Heart left ventricle (tissue), 13 donors: ENCODE measurements around the gene KIF13A.

Experiments
- CTCF ChIP-seq, 12 donors: fragments of 200-600 bp; sonication (generic) in 4 of 12; IDR thresholded peaks; one replicate each; pipeline versions ENCODE4 v1.5.0 to v1.8.0; 2018 to 2022; ENCODE audit warnings: antibody characterized with exemption in 12 of 12, mild to moderate bottlenecking in 5 of 12
- POLR2A ChIP-seq, 2 donors: fragments of 450-650 bp; IDR thresholded peaks; one replicate each; pipeline ENCODE4 v1.6.1; 2017; ENCODE audit warnings: antibody characterized with exemption in 2 of 2, mild to moderate bottlenecking in 2 of 2, moderate library complexity in 2 of 2
- donor health status: ischemic (EF 13 %, LVEDD 7.1; RV severe dilation, severe dysfunction).
- donor health status: DM: no; HTN: yes; CAD: no.
- donor health status: DM: no; HTN: no; CAD: no.
- donor health status: ischemic (EF 25% LVEDD 6.9; RV normal size, moderate dysfunction).
- donor health status: ischemic (EF 25% LVEDD 5.7; RV mildly dilated, moderate dysfunction).
- donor health status: ischemic (EF 35%, LVEDD 5.7; RV mildly dilated, moderate dysfunction).
- donor health status: nonischemic (EF 11% LVEDD 7.7; RV severe dilation, severe dysfunction).
- donor health status: DM: yes; HTN: yes; CAD: no.
- donor health status: PGD.
- donor health status: ischemic (EF 29% LVEDD 5.4; RV normal size, mild dysfunction).
- donor health status: nonischemic (EF 23%, LVEDD 6.1; RV moderate dilation, normal function).

- TF ChIP-seq POLR2A (IDR thresholded peaks at IDR 0.05) (no peak), CTCF (IDR thresholded peaks at IDR 0.05) (no peak)
These were observed 249.7 kb downstream of the KIF13A start for GRCh38 chr6:17737704-17738252.
